ACC112 (cell line): ENCODE measurements around the gene DLGAP4.
A peak's percentile ranks its signal among the peaks of the same experiment; 100 is the strongest.

Experiments
- H2AFZ ChIP-seq: fragments of 200-600 bp; sonication (generic); one replicate; pipeline ENCODE4 v1.6.0; 2017; ENCODE audit warnings: antibody characterized with exemption, low read length; ENCODE audit not compliant: unreplicated experiment
- H3K27ac ChIP-seq: fragments of 200-600 bp; sonication (generic); 2 replicates; pipeline ENCODE4 v1.5.1; 2014; ENCODE audit warnings: low read depth, mild to moderate bottlenecking, antibody characterized with exemption, low read length, moderate library complexity
- H3K27me3 ChIP-seq: fragments of 200-600 bp; sonication (generic); 2 replicates; pipeline ENCODE4 v1.6.1; 2014; ENCODE audit warnings: mild to moderate bottlenecking, antibody characterized with exemption, low read length, moderate library complexity, mixed read lengths; ENCODE audit not compliant: insufficient read depth
- H3K36me3 ChIP-seq: fragments of 200-600 bp; sonication (generic); 2 replicates; pipeline ENCODE4 v1.6.1; 2016; ENCODE audit warnings: mild to moderate bottlenecking, antibody characterized with exemption, low read length, moderate library complexity, mixed read lengths; ENCODE audit not compliant: insufficient read depth
- H3K4me1 ChIP-seq: fragments of 200-600 bp; sonication (generic); one replicate; pipeline ENCODE4 v1.6.1; 2016; ENCODE audit warnings: low read length, mixed read lengths; ENCODE audit not compliant: insufficient read depth, unreplicated experiment, control insufficient read depth
- H3K4me3 ChIP-seq: fragments of 200-600 bp; sonication (generic); 2 replicates; pipeline ENCODE4 v1.5.1; 2014; ENCODE audit warnings: mild to moderate bottlenecking, low read depth, low read length
- H3K79me2 ChIP-seq: fragments of 200-600 bp; sonication (generic); one replicate; pipeline ENCODE4 v1.6.0; 2016; ENCODE audit warnings: low read length; ENCODE audit not compliant: control insufficient read depth, unreplicated experiment, insufficient read depth

Gene DLGAP4

GRCh38 chr20:36441027-36441414 lies 134.9 kb downstream of the DLGAP4 start:
- no peak overlapping the region for H2AFZ ChIP-seq
- H3K27me3 ChIP-seq, result 0 out of 2 replicates have a peak, but pooled peaks cover 7% of the 10 kb centered on the region
- no peak overlapping the region for H3K4me3 ChIP-seq
- no peak overlapping the region for H3K27ac ChIP-seq
- no peaks in the 10 kb centered on the region for H3K36me3 ChIP-seq
- H3K79me2 ChIP-seq, result no peaks in the 10 kb centered on the region
- no peaks in the 10 kb centered on the region for H3K4me1 ChIP-seq

DNA sequence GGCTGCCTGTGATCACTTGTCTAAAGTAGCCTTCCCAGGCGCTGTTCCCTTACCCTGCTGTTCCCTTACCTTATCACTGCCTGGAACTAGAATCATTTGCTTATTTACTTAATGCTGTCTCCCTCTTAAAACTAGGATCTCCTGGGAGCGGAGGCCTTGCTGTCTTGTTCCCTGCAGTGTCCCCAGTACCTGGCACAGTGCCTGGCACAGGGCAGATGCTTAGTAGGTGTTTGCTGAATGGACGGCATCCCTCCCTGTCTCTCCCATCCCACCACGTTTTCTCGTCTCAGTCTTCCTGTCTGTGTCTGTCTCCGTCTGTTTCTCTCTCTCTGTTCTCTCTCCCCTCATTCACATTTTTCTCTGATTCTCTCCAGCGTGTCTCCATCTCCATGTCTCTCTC lies 135.3 kb downstream of the DLGAP4 start:
- Histone ChIP-seq H3K27me3 (0 out of 2 replicates have a peak, but pooled peaks cover 7% of the 10 kb centered on the region), H3K79me2 (no peaks in the 10 kb centered on the region), H3K4me1 (no peaks in the 10 kb centered on the region), H3K27ac (no peak overlapping the region), H3K36me3 (no peaks in the 10 kb centered on the region), H3K4me3 (no peak overlapping the region), H2AFZ (no peak overlapping the region)

DNA sequence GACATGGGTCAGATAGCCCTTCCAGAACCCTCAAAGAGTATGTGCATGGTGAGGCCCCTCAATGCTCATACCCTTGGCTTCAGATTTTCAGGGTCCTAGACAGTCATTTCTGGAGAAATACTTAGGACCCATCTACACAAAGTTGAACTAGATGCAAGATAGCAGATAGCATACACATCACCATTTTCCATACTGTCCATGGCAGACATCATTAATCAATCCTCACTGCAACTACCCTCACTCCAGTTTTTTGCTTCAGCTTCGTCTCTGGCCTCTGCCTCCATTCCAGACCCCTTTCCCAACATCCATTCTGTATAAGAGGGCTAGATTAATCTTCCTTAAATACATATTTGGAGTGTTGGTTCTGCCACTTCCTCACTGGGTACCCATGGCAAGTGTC lies 139.7 kb downstream of the DLGAP4 start:
- H3K27ac ChIP-seq, result no peak overlapping the region
- no peaks in the 10 kb centered on the region for H3K79me2 ChIP-seq
- H2AFZ ChIP-seq, result no peak overlapping the region
- no peak overlapping the region for H3K4me3 ChIP-seq
- H3K36me3 ChIP-seq, result no peaks in the 10 kb centered on the region
- peaks cover 16% of the 10 kb centered on the region; the same call in 1 of the 2 replicates for H3K27me3 ChIP-seq
- H3K4me1 ChIP-seq, result no peaks in the 10 kb centered on the region

GRCh38 chr20:36446557-36446956 lies 140.4 kb downstream of the DLGAP4 start:
- no peaks in the 10 kb centered on the region for H3K79me2 ChIP-seq

DNA sequence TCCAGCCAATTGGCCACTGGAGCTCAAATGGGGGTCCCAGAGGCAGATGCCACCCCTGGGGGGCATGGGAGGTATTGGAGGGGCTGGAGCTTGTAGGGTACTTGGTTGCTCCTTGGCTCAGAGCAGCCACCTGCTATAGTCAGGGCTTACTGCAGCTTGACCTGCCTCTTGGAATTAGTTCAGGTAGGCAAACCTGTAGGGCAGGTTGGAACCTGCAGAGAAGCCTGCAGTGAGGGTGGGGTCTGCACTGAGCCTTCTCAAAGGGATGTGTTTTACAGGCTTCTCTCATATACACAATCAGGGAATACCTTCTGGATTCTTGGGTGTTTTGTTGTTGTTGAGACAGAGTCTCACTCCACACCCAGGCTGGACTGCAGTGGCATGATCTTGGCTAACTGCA lies 141.0 kb downstream of the DLGAP4 start:
- Histone ChIP-seq H2AFZ (no peak overlapping the region), H3K79me2 (no peaks in the 10 kb centered on the region), H3K4me1 (no peaks in the 10 kb centered on the region), H3K36me3 (no peaks in the 10 kb centered on the region), H3K27ac (no peak overlapping the region), H3K27me3 (peaks cover 19% of the 10 kb centered on the region; the same call in 1 of the 2 replicates), H3K4me3 (no peak overlapping the region)

More at GRCh38 chr20:36446557-36446956, 140.4 kb downstream of the DLGAP4 start:
- no peak overlapping the region for H2AFZ ChIP-seq
- no peaks in the 10 kb centered on the region for H3K4me1 ChIP-seq
- peaks cover 19% of the 10 kb centered on the region; the same call in 1 of the 2 replicates for H3K27me3 ChIP-seq
- no peaks in the 10 kb centered on the region for H3K36me3 ChIP-seq
- no peak overlapping the region for H3K4me3 ChIP-seq
- H3K27ac ChIP-seq, result no peak overlapping the region

DNA sequence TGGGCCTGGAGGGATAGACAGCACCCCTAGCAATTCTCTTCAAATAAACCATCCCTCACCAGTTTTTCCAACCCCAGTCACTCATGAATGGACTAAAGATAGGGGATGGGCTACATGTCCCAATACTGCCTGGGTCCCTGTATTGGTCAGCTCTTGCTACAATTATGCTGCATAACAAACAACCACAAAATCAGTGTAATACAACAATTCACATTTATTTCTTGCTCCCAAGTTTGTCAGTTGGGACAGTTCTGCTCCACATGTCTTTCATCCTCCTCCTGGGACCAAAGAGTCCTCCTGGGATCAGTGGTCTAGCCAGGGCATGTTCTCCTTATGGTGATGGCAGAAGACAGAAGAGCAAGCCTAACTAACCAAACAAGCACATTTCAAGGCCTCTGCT lies 143.5 kb downstream of the DLGAP4 start:
- Histone ChIP-seq H3K27me3 (peaks cover 19% of the 10 kb centered on the region; the same call in 1 of the 2 replicates), H3K36me3 (no peaks in the 10 kb centered on the region), H3K4me3 (no peak overlapping the region), H3K4me1 (peaks cover 3% of the 10 kb centered on the region), H2AFZ (no peak overlapping the region), H3K27ac (no peak overlapping the region), H3K79me2 (no peaks in the 10 kb centered on the region)

DNA sequence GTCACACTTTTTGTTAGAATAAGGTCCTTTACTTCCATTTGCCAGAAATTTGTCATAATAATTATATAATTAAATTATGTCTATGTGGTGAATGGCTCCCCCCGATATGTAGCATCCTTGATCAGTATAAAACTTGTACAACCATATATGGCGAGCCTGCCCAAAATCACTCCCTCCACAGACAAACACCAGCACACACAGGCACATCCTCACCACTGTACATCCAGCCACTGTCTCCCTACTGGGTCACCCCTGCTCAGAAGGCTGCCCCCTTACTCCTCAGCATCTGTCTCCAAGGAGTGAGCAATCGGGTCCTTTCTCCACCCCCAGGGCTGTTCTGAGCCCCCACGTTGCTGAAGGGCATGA lies 148.2 kb downstream of the DLGAP4 start:
- Histone ChIP-seq H2AFZ (no peak overlapping the region), H3K27me3 (peaks cover 13% of the 10 kb centered on the region; the same call in 1 of the 2 replicates), H3K27ac (no peak overlapping the region), H3K79me2 (no peaks in the 10 kb centered on the region), H3K4me1 (peaks cover 10% of the 10 kb centered on the region), H3K4me3 (no peak overlapping the region), H3K36me3 (no peaks in the 10 kb centered on the region)

- H3K36me3 ChIP-seq, result no peaks in the 10 kb centered on the region
- no peak overlapping the region for H2AFZ ChIP-seq
- no peak overlapping the region for H3K27ac ChIP-seq
- no peaks in the 10 kb centered on the region for H3K79me2 ChIP-seq
- peaks cover 10% of the 10 kb centered on the region for H3K4me1 ChIP-seq
- no peak overlapping the region for H3K4me3 ChIP-seq
- H3K27me3 ChIP-seq, result peaks cover 9% of the 10 kb centered on the region; the same call in 1 of the 2 replicates
These were observed 148.7 kb downstream of the DLGAP4 start for GRCh38 chr20:36454698-36455427.

DNA sequence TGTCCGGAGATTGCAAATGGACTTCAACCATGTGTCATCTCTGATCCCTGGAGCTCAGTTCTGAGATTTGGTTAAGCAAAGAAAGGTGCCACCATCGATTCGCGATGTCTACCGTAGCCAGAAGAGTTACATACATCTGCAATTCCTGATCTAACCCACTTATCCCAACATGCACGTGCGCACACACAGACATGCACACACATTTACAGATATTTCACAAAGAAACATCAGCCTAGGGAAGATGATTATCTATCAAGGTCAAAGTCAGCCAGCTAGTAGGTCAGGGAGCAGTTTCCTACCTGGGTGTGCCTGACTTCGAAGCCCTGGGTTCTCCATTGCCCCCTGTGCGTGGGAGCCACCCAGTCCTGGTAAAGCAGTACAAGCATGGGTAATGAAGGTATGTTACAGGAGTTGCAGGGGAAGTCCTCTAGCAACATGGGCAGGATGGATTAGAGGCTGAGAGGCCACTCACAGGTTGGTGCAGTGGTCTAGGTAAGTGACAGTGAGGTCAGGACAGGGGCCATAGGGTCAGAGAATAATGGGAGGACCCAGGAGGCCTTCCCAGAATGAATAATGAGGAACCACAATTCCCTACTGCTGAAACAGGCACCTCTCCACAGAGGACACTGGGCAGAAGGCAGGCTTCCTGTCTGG lies 150.0 kb downstream of the DLGAP4 start:
- Histone ChIP-seq H3K27ac (no peak overlapping the region), H3K79me2 (no peaks in the 10 kb centered on the region), H3K4me1 (peaks cover 16% of the 10 kb centered on the region), H3K36me3 (no peaks in the 10 kb centered on the region), H3K27me3 (peaks cover under 1% of the 10 kb centered on the region; the same call in 1 of the 2 replicates), H3K4me3 (no peak overlapping the region), H2AFZ (no peak overlapping the region)

GRCh38 chr20:36460648-36461599 lies 154.8 kb downstream of the DLGAP4 start:
- Histone ChIP-seq H3K36me3 (no peaks in the 10 kb centered on the region), H3K4me1 (peaks cover 32% of the 10 kb centered on the region), H2AFZ (peak overlapping the region; percentile 98), H3K27ac (peak overlapping the region; percentile 88), H3K79me2 (peaks cover 43% of the 10 kb centered on the region), H3K27me3 (no peaks in the 10 kb centered on the region), H3K4me3 (peak overlapping the region; percentile 84)
